Epithelial cell of esophagus (primary cell): Measurements from ENCODE around the gene MLLT3.

Experiments used
- DNase-seq: peaks from one replicate; pipeline ENCODE4 v3.0.0; 2010; ENCODE audit warnings: low read depth
- H3K4me3 ChIP-seq: 2 replicates; pipeline ENCODE4 v1.5.1; 2011; ENCODE audit warnings: mild to moderate bottlenecking, low read length, control low read depth
- CTCF ChIP-seq: IDR thresholded peaks from 2 replicates; pipeline ENCODE4 v1.5.1; 2011; ENCODE audit warnings: low read depth, mild to moderate bottlenecking, low read length, control low read depth, inconsistent platforms; ENCODE audit not compliant: insufficient read depth; ENCODE audit errors: missing control alignments

Gene MLLT3

GRCh38 chr9:20598367-20598766 lies 23.9 kb downstream of the MLLT3 start:
- no peak for DNase-seq
- TF ChIP-seq CTCF = no peak
- no peak overlapping the region for H3K4me3 ChIP-seq

- no peak for DNase-seq
Observed at GRCh38 chr9:20597862-20598261, 24.4 kb downstream of the MLLT3 start.

GRCh38 chr9:20594608-20595007 lies 27.7 kb downstream of the MLLT3 start:
- DNase-seq = no peak
- H3K4me3 ChIP-seq = no peak overlapping the region
- no peak for TF ChIP-seq CTCF

More at GRCh38 chr9:20597862-20598261, 24.4 kb downstream of the MLLT3 start:
- no peak for TF ChIP-seq CTCF
- H3K4me3 ChIP-seq = no peak overlapping the region

GRCh38 chr9:20593537-20593936 lies 28.8 kb downstream of the MLLT3 start:
- no peak overlapping the region for H3K4me3 ChIP-seq
- TF ChIP-seq CTCF = no peak
- DNase-seq = peak; percentile 62

- DNase-seq = no peak
- H3K4me3 ChIP-seq = no peak overlapping the region
- no peak for TF ChIP-seq CTCF
Observed at GRCh38 chr9:20593105-20593504, 29.2 kb downstream of the MLLT3 start.

- DNase-seq = peak; percentile 22
- no peak for TF ChIP-seq CTCF
Observed at GRCh38 chr9:20592673-20593072, 29.6 kb downstream of the MLLT3 start.

GRCh38 chr9:20591223-20591622 lies 31.1 kb downstream of the MLLT3 start:
- no peak overlapping the region for H3K4me3 ChIP-seq
- TF ChIP-seq CTCF = no peak
- no peak for DNase-seq

More at GRCh38 chr9:20592673-20593072, 29.6 kb downstream of the MLLT3 start:
- no peak overlapping the region for H3K4me3 ChIP-seq
